ENCODE measurements around the gene POMC.
A peak's percentile ranks its signal among the peaks of the same experiment; 100 is the strongest.
"Not testable (repeated sequence)": the region's sequence is repeated elsewhere in the genome, so short reads cannot be mapped to it uniquely, and the experiment has no call there.

Gene POMC

DNA sequence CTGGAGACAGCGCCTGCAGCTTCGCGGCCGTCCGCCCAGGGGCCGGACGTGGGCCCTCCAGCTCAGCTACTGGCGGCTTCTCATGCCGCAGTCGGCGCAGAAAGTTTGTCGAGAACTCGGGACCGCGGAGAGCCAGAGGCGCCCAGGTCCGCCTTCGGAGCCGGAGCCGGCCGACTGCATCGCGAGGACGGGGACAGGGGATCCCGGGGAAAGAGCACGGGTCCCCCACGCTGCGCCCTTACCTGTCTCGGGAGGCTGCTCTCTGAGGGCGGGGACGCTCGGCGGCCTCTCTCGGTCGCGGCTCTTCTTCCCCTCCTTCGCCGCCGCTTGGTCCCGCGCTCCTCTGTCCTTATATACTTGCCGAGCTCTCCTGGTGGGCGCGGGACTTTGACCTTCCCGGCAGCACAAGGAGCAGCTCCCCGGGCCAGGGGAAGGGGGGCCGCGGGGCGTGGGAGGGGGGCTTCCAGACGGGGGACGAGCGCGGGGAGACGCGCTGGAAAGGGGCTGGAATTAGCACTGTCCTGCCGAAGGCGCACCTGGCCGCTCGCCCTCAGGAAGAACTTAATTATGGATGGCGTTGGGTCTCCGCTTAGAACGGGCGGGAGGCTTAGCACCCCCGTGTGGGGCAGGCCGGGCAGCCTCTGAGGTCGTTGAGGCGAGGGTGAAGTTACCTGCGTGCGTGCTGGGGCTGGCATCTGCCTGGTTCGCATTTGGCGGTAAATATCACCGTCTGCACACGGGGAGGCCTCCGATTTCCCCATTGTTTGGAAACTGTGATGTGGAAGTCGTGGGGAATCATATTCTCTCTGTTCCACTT is at the start of gene POMC:
TSS of gene POMC (minus strand) at position 325 of the 817 bp plus-strand sequence. CDS start 3,808 bp downstream, outside the sequence.
- DNase-seq: peak; percentile 1 to 30

DNA sequence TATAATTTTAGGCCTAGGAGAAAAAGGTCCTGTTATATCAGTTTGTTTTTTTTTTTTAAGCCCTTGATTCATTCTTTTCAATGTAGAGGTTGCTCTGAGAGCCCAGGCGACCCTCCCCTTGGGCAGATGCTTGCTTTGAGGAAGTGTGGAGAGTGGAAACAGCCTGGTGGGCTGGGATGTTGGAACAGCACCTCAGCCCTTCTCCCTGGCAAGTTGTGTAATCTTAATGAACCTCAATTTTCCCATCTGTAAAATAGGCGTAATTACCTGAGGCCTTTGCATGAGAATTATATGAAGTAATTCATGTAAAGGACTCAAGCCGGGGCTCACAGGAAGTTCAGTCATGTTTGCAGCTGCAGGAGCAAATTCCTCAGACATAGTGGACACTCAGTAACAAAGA is 49.7 kb upstream of the POMC start:
- no peak for DNase-seq

DNA sequence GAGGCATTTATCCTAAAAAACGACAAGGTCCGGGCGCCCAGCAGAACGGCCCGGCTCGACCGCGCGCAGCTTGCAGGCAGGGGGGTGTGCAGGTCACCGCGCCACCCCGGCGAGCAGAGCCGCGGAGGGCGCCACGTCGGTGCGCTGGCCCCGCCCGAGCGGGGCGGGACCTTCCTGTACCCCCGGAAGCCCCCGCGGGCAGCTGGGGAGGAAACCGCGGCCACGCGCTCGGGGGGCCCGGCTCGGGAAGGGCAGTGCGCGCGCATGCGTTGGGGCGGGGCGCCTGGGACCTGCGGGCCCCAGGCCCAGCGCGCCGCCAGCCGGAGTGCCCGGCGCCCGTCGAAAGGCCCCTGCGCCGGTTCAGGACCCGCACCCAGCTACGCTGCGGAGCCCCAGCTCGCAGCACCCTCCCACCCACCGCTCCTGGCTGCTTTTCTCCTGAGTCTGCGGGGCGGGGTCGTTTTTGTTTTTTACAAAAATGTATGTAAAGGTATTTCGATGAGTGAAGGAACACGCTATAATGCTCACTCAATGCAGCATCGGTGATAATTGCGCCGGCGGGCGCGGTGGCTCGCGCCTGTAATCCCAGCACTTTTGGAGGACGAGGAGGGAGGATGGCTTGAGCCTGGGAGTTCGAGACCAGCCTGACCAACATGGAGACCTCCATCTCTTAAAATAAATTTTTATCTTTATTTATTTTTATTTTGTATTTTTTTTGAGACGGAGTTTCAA is 47.7 kb upstream of the POMC start:
- no peak for DNase-seq

DNA sequence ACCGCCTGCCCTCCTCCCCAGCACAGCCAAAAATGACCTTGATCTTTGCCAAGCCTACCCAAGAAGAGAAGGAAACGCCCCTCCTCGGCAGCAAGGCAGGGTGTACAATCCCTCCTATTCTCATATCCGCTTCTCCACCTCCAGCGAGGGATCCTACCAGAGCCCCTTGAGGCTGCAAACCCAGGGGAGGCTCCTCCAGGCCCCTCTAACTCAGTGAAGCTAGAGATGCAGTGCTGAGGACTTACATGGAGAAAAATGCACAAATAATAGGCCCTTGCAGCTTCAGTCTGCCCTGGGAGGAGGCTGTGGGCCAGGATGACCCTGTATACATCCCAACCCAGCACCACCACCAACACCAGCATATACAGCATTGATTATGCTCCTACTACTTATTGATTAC is 46.9 kb upstream of the POMC start:
- DNase-seq: no peak

GRCh38 chr2:25213229-25213628 is 44.8 kb upstream of the POMC start:
- no peak for DNase-seq

DNA sequence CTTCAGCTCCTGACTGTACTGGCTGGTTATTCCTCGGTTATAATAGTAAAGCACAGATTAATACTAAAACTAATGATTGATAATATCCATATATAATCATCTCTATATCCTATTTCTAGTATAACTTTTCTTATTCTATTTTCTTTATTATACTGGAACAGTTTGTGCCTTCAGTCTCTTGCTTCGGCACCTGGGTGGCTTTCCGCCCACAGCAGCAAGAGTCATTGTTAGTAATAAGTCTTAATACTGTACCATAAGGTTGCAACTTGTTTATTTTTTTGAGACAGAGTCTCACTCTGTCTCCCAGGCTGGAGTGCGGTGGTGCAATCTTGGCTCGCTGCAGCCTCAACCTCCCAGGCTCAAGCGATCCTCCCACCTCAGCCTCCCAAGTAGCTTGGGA is 42.5 kb upstream of the POMC start:
- not testable (repeated sequence) for DNase-seq

DNA sequence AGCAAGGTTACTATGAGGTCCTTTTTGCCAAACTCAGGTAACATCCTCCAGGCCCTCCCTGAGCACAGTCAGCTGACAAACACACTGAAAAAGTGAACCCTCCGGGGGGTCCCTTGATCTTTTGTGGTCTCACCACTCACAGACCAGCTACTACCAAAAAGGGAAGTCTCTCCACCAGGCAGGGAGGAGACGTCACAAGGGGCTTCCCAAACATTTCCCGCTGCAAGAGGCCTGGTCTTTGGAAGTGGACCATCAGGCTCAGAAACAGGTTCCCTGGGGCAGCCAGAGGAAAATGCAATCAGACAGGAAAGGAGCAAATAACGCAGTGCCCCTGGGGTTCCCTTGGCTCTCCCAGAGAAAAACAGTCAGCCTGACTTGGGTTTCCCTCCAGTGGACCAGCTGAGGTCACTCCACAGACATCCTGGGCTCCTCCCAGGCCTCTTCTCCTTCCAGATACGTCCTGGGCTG is 38.7 kb upstream of the POMC start:
- DNase-seq: no peak

GRCh38 chr2:25204190-25204838 is 35.9 kb upstream of the POMC start:
- DNase-seq: no peak

- no peak for DNase-seq
These were observed 33.9 kb upstream of the POMC start for GRCh38 chr2:25202275-25202674.

DNA sequence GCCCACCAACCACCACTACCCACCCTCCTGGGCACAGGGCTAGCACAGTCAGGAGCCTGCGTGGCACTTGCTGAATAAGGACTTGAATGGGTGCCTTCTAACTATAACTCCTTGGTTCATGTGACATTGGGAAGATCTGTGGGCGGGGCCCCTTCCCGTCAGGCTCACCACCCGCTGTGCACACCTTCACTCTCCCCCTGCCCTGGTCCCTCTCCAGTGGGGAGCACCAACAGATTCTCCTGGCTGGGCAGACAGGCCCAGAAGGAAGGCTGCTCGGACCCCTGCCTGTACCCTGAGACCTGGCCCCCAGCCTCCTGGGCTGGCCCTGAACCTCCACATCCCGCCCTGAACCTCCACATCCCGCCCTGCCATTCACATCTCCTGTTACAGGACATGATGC is 33.4 kb upstream of the POMC start:
- no peak for DNase-seq

GRCh38 chr2:25201265-25201664 is 32.9 kb upstream of the POMC start:
- DNase-seq: no peak

GRCh38 chr2:25198576-25198975 is 30.2 kb upstream of the POMC start:
- no peak for DNase-seq

- no peak for DNase-seq
These were observed 29.8 kb upstream of the POMC start for GRCh38 chr2:25198209-25198525.

DNA sequence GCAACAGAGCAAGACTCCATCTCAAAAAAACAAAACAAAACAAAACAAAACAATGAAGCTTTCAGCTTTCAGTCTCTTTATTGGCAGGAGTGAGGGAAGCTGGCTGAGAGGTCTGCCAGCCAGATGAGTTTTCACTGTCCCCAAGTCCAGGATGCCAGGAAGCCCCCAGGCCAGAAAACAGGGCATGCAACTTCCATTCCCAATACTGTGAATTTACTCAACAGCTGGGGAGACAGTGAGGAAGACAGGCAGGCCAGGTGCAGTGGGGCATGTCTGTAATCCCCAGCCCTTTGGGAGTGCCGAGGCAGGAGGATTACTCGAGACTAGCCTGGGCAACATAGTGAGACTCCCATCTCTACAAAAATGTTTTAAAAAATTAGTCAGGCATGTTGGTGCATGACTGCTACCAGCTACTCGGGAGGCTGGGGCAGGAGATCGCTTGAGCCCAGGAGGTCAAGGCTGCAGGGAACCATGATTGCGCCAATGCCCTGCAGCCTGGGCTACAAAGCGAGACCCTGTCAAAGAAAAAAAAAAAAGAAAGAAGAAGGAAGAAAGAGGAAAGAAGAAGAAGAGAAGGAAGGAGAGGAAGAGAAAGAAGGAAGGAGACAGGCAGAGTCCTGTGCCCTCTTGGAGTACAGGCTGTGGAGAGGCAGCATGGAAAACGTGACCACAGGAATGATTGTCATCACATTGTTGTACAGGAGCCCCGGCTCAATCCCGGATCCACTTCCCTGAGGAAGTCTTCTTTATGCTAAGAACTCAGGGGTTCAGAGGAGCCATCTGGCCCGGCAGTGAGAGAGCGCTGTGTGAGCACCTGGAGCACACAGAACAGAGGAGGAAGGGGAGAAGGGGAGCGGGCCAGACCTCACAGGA is 29.2 kb upstream of the POMC start:
- no peak for DNase-seq

DNA sequence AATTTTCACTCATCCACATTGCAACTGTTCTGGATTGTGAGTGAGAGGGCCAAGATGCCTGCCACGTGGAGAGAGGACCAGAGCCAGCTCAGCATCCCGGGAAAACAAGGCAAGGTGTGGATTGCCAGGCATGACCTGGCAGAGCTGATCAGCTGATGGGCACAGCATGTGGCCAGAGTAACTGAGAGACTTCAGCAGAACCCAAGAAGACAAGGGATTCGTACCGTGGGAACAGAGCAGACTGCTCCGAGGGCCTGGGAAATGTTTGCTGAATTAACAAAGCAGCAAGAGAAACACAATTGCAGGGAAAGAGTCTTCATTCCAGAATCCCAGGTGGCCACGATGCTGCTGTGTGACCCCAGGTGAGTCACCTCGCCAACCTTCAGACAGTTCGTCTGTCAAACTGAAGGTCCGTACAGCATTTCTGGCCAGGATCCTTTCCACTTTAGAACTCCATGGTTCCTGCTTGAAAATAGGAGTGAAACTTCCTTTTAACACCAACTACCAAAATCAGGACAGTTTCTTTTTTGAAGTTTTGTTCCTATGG is 26.3 kb upstream of the POMC start:
- no peak for DNase-seq

DNA sequence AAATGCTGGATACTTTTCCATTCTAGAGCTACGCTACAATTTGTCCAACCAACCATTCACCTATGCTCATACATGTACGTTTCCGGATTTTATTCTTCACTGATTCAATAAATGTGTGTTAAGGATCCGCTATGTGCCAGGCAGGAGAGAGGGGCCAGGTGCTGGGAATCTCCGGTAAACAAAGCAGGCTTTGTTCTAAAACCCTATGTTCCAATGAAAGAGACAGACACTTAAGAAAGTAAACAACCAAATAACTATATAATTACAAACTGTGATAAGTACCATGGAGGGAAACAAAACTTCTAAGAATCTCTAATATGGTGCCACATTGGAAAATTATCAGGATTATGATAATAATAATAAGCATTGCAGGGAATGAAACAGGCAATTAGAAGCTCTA is 22.2 kb upstream of the POMC start:
- peak; percentile 35 to 81 for DNase-seq

GRCh38 chr2:25188405-25188804 is 20.0 kb upstream of the POMC start:
- no peak for DNase-seq

GRCh38 chr2:25187729-25188350 is 19.5 kb upstream of the POMC start:
- DNase-seq: no peak

GRCh38 chr2:25184254-25184653 is 15.9 kb upstream of the POMC start:
- DNase-seq: no peak

DNA sequence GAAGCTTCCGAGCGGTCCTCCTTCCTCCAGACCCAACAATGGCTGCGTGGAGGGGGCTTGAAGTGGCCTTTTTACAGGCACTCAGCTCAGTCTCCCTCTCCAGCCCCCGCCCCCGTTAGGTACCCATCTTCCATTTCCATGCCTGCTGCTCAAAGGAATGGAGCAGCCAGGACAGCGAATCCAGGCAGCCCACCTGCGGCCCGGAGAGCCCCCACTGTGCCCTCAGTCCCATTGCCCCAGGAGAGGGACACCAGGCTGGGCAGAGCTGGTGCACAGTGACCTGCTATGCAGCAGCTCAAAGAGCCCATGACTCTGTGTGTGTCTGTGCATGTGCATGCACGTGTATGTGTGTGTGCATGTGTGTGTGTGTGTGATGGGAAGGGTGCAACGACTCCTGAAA is 10.6 kb upstream of the POMC start:
- no peak for DNase-seq

GRCh38 chr2:25177211-25177611 is 8.8 kb upstream of the POMC start:
- no peak for DNase-seq

DNA sequence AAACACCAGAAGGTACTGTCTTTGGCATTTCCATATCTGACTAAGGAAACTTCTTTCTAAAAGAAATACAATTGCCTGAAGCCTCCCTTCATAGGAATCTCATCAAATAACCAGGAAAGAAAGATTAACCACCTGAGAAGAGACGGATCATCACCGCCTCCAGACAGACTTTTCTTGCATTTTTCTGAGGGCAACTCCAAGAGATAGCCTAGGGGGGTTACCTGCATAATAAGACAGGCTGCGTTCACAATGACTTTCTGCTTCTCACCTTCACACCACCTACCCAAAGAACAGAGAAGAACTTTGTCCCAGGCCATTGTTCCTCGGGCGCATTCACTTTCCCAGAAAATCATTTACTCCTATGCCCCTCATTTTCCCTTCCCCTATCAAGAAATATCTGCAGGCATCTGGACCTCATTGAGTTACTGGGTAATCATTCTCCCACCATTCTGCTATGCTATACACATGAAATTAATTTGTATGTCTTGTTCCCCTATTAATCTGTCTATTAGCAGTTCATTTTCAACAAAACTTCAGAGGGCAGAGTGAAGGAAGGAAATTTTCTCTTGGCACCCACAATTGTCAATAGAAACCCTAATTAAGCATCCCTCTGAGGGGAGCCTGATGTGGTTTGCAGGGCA is 8.3 kb upstream of the POMC start:
- no peak for DNase-seq
